PC-9 (cell line): ENCODE data around the gene CD1E. TPM values are rescaled to one million over a fixed set of nuclear protein-coding genes. Genes with fewer than 3 reads are reported as not detected.

Experiments used
- BruUV-seq: library from RNA; stranded (reverse); fragments of 400-500 nt; replicated peaks from 2 replicates; lab custom pipeline; 2021; lab: Mats Ljungman, UMichigan
- CTCF ChIA-PET: fragments of 300-600 bp; sonication (Branson Sonifier 250); formaldehyde crosslinking; loops from one replicate; lab custom pipeline; 2022; ENCODE audit warnings: antibody characterized with exemption; lab: Charles Lee
- POLR2A ChIA-PET: fragments of 300-600 bp; sonication (Branson Sonifier 250); formaldehyde crosslinking; loops from one replicate; lab custom pipeline; 2022; ENCODE audit warnings: antibody characterized with exemption; ENCODE audit not compliant: unreplicated experiment; lab: Charles Lee
- DNase-seq, 2 experiments: peaks; one replicate each; pipeline versions ENCODE4 v3.0.0 to v3.0.0-alpha.2; 2015 to 2022; ENCODE audit warnings: mixed read lengths in 1 of 2
- H2AFZ ChIP-seq: fragments of 200-600 bp; sonication (generic); 2 replicates; pipeline ENCODE4 v1.8.1; 2017; ENCODE audit warnings: antibody characterized with exemption
- H3F3A ChIP-seq: fragments of 200-600 bp; sonication (generic); 2 replicates; pipeline ENCODE4 v1.8.1; 2017; ENCODE audit warnings: antibody characterized with exemption, mild to moderate bottlenecking, low read depth; ENCODE audit not compliant: insufficient read depth
- H3K27ac ChIP-seq: fragments of 200-600 bp; sonication (generic); 2 replicates; pipeline ENCODE4 v1.6.1; 2016; ENCODE audit warnings: mixed run types
- H3K27me3 ChIP-seq: fragments of 200-600 bp; sonication (generic); 2 replicates; pipeline ENCODE4 v1.6.1; 2016; ENCODE audit warnings: low read depth, mixed run types; ENCODE audit not compliant: insufficient read depth
- H3K36me3 ChIP-seq: fragments of 200-600 bp; sonication (generic); 2 replicates; pipeline ENCODE4 v1.6.1; 2016; ENCODE audit warnings: low read depth, mixed run types
- H3K4me1 ChIP-seq: fragments of 200-600 bp; sonication (generic); replicated peaks from 2 replicates; pipeline ENCODE4 v1.6.1; 2016; ENCODE audit warnings: mixed run types; ENCODE audit not compliant: insufficient read depth
- H3K4me2 ChIP-seq: fragments of 200-600 bp; sonication (generic); 2 replicates; pipeline ENCODE4 v1.6.1; 2017; ENCODE audit warnings: mixed run types
- H3K4me3 ChIP-seq: fragments of 200-600 bp; sonication (generic); 2 replicates; pipeline ENCODE4 v1.6.1; 2016; ENCODE audit warnings: mixed run types
- H3K79me2 ChIP-seq: fragments of 200-600 bp; sonication (generic); 2 replicates; pipeline ENCODE4 v1.6.1; 2017; ENCODE audit warnings: low read depth, mixed run types
- H3K9me2 ChIP-seq: fragments of 200-600 bp; sonication (generic); 2 replicates; pipeline ENCODE4 v1.8.1; 2017; ENCODE audit warnings: mild to moderate bottlenecking; ENCODE audit not compliant: insufficient read depth
- H3K9me3 ChIP-seq: fragments of 200-600 bp; sonication (generic); 2 replicates; pipeline ENCODE4 v1.8.1; 2016; ENCODE audit warnings: low read depth; ENCODE audit not compliant: insufficient read depth
- H4K20me1 ChIP-seq: fragments of 200-600 bp; sonication (generic); 2 replicates; pipeline ENCODE4 v1.8.1; 2017; ENCODE audit not compliant: insufficient read depth
- EZH2 ChIP-seq: fragments of 200-600 bp; sonication (generic); IDR thresholded peaks from 2 replicates; pipeline ENCODE4 v1.8.0; 2017; ENCODE audit warnings: antibody characterized with exemption, low read depth
- intact Hi-C: fragments of 100-400 bp; cut with micrococcal nuclease; formaldehyde crosslinking; loops from one replicate; pipeline ENCODE4 v1.10.0; 2022; ENCODE audit not compliant: unreplicated experiment
- total RNA-seq: library from RNA; stranded (reverse); gene quantifications from 2 replicates; pipeline ENCODE4 v1.2.3, GENCODE V29; 2021
- TF ChIP-seq, protein P1 (sequence below): fragments of 200-600 bp; sonication (generic); conservative IDR thresholded peaks from 2 replicates; pipeline ENCODE4 v1.6.1; 2017; ENCODE audit warnings: mixed run types, antibody characterized with exemption, mild to moderate bottlenecking, moderate library complexity

CD1E gene
- total RNA-seq, 1 experiment from 2014 or later: not detected

DNA sequence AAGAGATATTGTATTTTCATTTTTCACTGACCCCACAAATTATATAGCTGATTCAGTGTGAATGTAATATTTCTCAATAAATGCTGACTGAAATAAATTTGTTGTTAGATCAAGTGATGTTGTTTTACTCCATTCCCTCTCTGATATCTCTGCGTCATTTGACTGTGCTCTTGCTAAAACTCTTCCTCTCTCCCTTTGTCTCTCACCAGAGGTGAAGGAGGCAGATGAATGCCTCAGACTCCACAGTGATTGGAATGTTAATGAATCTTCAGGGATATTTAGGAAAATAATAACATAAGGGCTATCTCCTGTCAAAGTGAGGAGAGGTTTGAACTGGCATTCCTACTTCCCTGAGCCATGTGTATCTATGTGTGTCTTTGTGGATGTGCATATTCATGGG, 3.7 kb downstream of the CD1E start:
- DNase-seq: no peak
- H3K9me3 ChIP-seq: no peaks in the 10 kb centered on the region
- no peaks in the 10 kb centered on the region for H3K4me1 ChIP-seq
- POLR2A ChIA-PET: no interaction called here
- no TSS peak for BruUV-seq
- H4K20me1 ChIP-seq: no peaks in the 10 kb centered on the region
- no peaks in the 10 kb centered on the region for H3F3A ChIP-seq
- no peaks in the 10 kb centered on the region for H3K27me3 ChIP-seq
- H3K4me2 ChIP-seq: no peak overlapping the region
- H3K79me2 ChIP-seq: no peaks in the 10 kb centered on the region
- H3K27ac ChIP-seq: no peak overlapping the region
- no peak overlapping the region for H3K4me3 ChIP-seq
- no peaks in the 10 kb centered on the region for H3K9me2 ChIP-seq
- H3K36me3 ChIP-seq: no peaks in the 10 kb centered on the region
- H2AFZ ChIP-seq: no peak overlapping the region
- intact Hi-C loops: no loop called here
- TF ChIP-seq, protein P1, sequence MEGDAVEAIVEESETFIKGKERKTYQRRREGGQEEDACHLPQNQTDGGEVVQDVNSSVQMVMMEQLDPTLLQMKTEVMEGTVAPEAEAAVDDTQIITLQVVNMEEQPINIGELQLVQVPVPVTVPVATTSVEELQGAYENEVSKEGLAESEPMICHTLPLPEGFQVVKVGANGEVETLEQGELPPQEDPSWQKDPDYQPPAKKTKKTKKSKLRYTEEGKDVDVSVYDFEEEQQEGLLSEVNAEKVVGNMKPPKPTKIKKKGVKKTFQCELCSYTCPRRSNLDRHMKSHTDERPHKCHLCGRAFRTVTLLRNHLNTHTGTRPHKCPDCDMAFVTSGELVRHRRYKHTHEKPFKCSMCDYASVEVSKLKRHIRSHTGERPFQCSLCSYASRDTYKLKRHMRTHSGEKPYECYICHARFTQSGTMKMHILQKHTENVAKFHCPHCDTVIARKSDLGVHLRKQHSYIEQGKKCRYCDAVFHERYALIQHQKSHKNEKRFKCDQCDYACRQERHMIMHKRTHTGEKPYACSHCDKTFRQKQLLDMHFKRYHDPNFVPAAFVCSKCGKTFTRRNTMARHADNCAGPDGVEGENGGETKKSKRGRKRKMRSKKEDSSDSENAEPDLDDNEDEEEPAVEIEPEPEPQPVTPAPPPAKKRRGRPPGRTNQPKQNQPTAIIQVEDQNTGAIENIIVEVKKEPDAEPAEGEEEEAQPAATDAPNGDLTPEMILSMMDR: no peak
- TF ChIP-seq EZH2: no peak
- CTCF ChIA-PET: no interaction called here

DNA sequence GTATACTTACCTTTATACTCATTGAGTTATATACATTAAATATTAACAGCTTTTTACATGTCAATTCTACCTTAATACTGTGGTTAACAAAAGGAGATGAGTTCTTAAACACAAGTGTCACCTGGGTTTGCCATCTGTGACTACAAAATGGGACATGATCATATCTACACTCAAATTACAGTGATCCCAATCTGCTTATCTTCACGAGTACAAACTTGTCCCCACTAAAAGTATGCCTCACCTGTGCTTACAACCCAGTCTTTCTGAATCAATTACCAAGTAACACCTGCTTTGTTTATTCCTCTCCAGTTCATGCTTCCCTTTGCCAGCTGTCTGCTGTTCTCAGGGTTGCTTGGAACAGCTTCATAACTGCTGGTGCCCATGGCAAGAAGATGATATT, 8.8 kb downstream of the CD1E start:
- H3K27me3 ChIP-seq: no peaks in the 10 kb centered on the region
- BruUV-seq: no TSS peak
- no peaks in the 10 kb centered on the region for H3K9me2 ChIP-seq
- no peaks in the 10 kb centered on the region for H3K4me1 ChIP-seq
- no peaks in the 10 kb centered on the region for H3K9me3 ChIP-seq
- H3K4me3 ChIP-seq: no peak overlapping the region
- TF ChIP-seq, protein P1: no peak
- TF ChIP-seq EZH2: no peak
- no peak for DNase-seq
- no peaks in the 10 kb centered on the region for H3F3A ChIP-seq
- no peaks in the 10 kb centered on the region for H3K79me2 ChIP-seq
- H3K4me2 ChIP-seq: no peak overlapping the region
- ChIA-PET CTCF (no interaction called here), POLR2A (no interaction called here)
- H3K36me3 ChIP-seq: no peaks in the 10 kb centered on the region
- H4K20me1 ChIP-seq: no peaks in the 10 kb centered on the region
- intact Hi-C loops: no loop called here
- no peak overlapping the region for H2AFZ ChIP-seq
- no peak overlapping the region for H3K27ac ChIP-seq

DNA sequence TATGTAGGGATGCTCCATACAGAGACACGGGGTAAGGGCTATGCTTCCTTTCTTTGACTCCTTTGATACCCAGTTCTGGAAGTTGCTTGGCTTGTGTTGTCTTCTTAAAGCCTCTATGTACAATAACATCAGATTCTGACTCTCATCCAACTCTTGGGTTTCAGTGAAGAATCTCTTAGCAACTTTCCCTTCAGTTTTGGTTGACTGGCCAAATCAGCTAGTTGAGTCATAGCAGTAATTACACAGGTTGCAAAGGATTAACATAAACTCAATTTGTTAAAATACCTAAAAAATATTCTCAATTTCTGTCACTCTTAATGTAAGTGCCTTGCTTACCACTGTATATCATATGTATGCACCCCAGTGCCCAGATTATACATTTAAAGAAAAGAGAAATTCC, 9.2 kb downstream of the CD1E start:
- intact Hi-C loops: no loop called here
- no peak overlapping the region for H3K4me2 ChIP-seq

DNA sequence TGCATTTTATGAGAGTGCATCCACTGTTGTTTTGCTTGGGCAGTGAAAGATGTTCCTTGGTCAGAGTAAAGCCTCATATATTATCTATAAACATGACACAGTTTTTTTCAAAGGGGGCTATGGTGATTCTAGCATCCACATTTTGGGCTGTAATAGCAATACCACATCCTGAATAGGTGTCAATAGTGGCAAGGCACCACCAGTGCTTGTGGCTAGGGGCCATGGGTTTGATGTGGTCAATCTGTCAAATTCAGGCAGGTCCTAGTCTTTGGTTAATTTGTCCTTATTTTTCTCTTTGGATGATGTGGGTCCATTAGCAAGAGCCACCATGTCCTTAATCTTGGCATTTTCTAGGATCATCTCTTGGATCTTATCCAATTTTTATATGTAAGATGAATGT, 13.1 kb downstream of the CD1E start:
- BruUV-seq: no TSS peak
- Histone ChIP-seq H3K36me3 (no peaks in the 10 kb centered on the region), H3K4me1 (no peaks in the 10 kb centered on the region), H3K4me3 (no peak overlapping the region), H3F3A (no peaks in the 10 kb centered on the region), H3K9me2 (no peaks in the 10 kb centered on the region), H3K4me2 (no peak overlapping the region), H3K79me2 (no peaks in the 10 kb centered on the region), H3K9me3 (no peaks in the 10 kb centered on the region), H3K27ac (no peak overlapping the region), H3K27me3 (no peaks in the 10 kb centered on the region), H2AFZ (no peak overlapping the region), H4K20me1 (no peaks in the 10 kb centered on the region)
- ChIA-PET CTCF (no interaction called here), POLR2A (no interaction called here)
- intact Hi-C loops: no loop called here
- no peak for DNase-seq
- TF ChIP-seq, protein P1: no peak
- TF ChIP-seq EZH2: no peak

More for the DNA sequence above, 9.2 kb downstream of the CD1E start:
- Histone ChIP-seq H3K4me1 (no peaks in the 10 kb centered on the region), H3K27me3 (no peaks in the 10 kb centered on the region), H2AFZ (no peak overlapping the region), H3K36me3 (no peaks in the 10 kb centered on the region), H3K79me2 (no peaks in the 10 kb centered on the region), H3K27ac (no peak overlapping the region), H3K9me2 (no peaks in the 10 kb centered on the region), H3F3A (no peaks in the 10 kb centered on the region), H3K9me3 (no peaks in the 10 kb centered on the region), H4K20me1 (no peaks in the 10 kb centered on the region), H3K4me3 (no peak overlapping the region)
- POLR2A ChIA-PET: no interaction called here
- no peak for DNase-seq
- CTCF ChIA-PET: no interaction called here
- BruUV-seq: no TSS peak
- TF ChIP-seq EZH2: no peak
